Measurements from ENCODE around the gene COQ10B. TPM values are rescaled to one million over a fixed set of nuclear protein-coding genes. Genes with fewer than 3 reads are reported as not detected.

Gene COQ10B
- total RNA-seq, 1 experiment from 2014 or later, result 60.9 TPM

GRCh38 chr2:197499594-197500502, 46.5 kb downstream of the COQ10B start, which contains the start of the genes HSPD1 and HSPE1:
Gene HSPD1 (minus strand): TSS chr2:197499840. CDS start chr2:197498848, 992 bp downstream.
Gene HSPE1 (plus strand): TSS chr2:197500379. CDS start chr2:197500437, 58 bp downstream.
- Histone ChIP-seq H3K9me3 (replicated peaks) (no peaks in the 10 kb centered on the region), H3K4me3 (peak within 1 kb of the TSS; percentile 71), H3K4me1 (replicated peaks) (peaks cover 32% of the 10 kb centered on the region), H3K27me3 (replicated peaks) (no peaks in the 10 kb centered on the region), H3K36me3 (peaks cover 89% of the 10 kb centered on the region), H3K27ac (peak within 1 kb of the TSS; percentile 68)
- peak; percentile 99 to 100 for DNase-seq (ENCODE audit: low read depth in 1 of 2, low spot score in 2 of 2)

GRCh38 chr2:197500503-197501131, 47.3 kb downstream of the COQ10B start:
- Histone ChIP-seq H3K36me3 (peaks cover 87% of the 10 kb centered on the region), H3K4me1 (replicated peaks) (peaks cover 32% of the 10 kb centered on the region), H3K27me3 (replicated peaks) (no peaks in the 10 kb centered on the region), H3K4me3 (peak overlapping the region; percentile 71), H3K9me3 (replicated peaks) (no peaks in the 10 kb centered on the region), H3K27ac (peak overlapping the region; percentile 68)
- DNase-seq (ENCODE audit: low read depth in 1 of 2, low spot score in 2 of 2), result peak in 1 of 2 experiments; percentile 35

- no peak for DNase-seq (ENCODE audit: low read depth in 1 of 2, low spot score in 2 of 2)
- H3K4me3 ChIP-seq, result no peak overlapping the region
- H3K27ac ChIP-seq, result no peak overlapping the region
- no peaks in the 10 kb centered on the region for H3K9me3 ChIP-seq (replicated peaks)
- peaks cover 27% of the 10 kb centered on the region for H3K4me1 ChIP-seq (replicated peaks)
- H3K27me3 ChIP-seq (replicated peaks), result no peaks in the 10 kb centered on the region
- peaks cover 80% of the 10 kb centered on the region for H3K36me3 ChIP-seq
Measured at GRCh38 chr2:197502201-197502600, 48.8 kb downstream of the COQ10B start.

- H3K4me3 ChIP-seq, result no peak overlapping the region
- peaks cover 22% of the 10 kb centered on the region for H3K4me1 ChIP-seq (replicated peaks)
- H3K27ac ChIP-seq, result no peak overlapping the region
- no peaks in the 10 kb centered on the region for H3K27me3 ChIP-seq (replicated peaks)
- no peaks in the 10 kb centered on the region for H3K9me3 ChIP-seq (replicated peaks)
- DNase-seq (ENCODE audit: low read depth in 1 of 2, low spot score in 2 of 2), result no peak
- peaks cover 75% of the 10 kb centered on the region for H3K36me3 ChIP-seq
Measured at GRCh38 chr2:197502685-197503084, 49.3 kb downstream of the COQ10B start.

GRCh38 chr2:197504000-197504399, 50.6 kb downstream of the COQ10B start:
- Histone ChIP-seq H3K27me3 (replicated peaks) (no peaks in the 10 kb centered on the region), H3K4me1 (replicated peaks) (peaks cover 11% of the 10 kb centered on the region), H3K4me3 (no peak overlapping the region), H3K9me3 (replicated peaks) (no peaks in the 10 kb centered on the region), H3K36me3 (peaks cover 66% of the 10 kb centered on the region), H3K27ac (no peak overlapping the region)
- DNase-seq (ENCODE audit: low read depth in 1 of 2, low spot score in 2 of 2), result no peak

GRCh38 chr2:197504512-197504911, 51.2 kb downstream of the COQ10B start:
- Histone ChIP-seq H3K4me3 (no peak overlapping the region), H3K27me3 (replicated peaks) (no peaks in the 10 kb centered on the region), H3K4me1 (replicated peaks) (peaks cover 11% of the 10 kb centered on the region), H3K36me3 (peaks cover 61% of the 10 kb centered on the region), H3K27ac (no peak overlapping the region), H3K9me3 (replicated peaks) (no peaks in the 10 kb centered on the region)
- no peak for DNase-seq (ENCODE audit: low read depth in 1 of 2, low spot score in 2 of 2)

- no peak overlapping the region for H3K4me3 ChIP-seq
- DNase-seq (ENCODE audit: low read depth in 1 of 2, low spot score in 2 of 2), result no peak
- H3K27ac ChIP-seq, result no peak overlapping the region
- no peaks in the 10 kb centered on the region for H3K27me3 ChIP-seq (replicated peaks)
- H3K9me3 ChIP-seq (replicated peaks), result no peaks in the 10 kb centered on the region
- peaks cover 7% of the 10 kb centered on the region for H3K4me1 ChIP-seq (replicated peaks)
- H3K36me3 ChIP-seq, result peaks cover 50% of the 10 kb centered on the region
Measured at GRCh38 chr2:197506658-197507057, 53.3 kb downstream of the COQ10B start.

- Histone ChIP-seq H3K9me3 (replicated peaks) (no peaks in the 10 kb centered on the region), H3K27me3 (replicated peaks) (no peaks in the 10 kb centered on the region), H3K27ac (no peak overlapping the region), H3K36me3 (peaks cover 6% of the 10 kb centered on the region), H3K4me3 (no peak overlapping the region), H3K4me1 (replicated peaks) (peaks cover 10% of the 10 kb centered on the region)
- DNase-seq (ENCODE audit: low read depth in 1 of 2, low spot score in 2 of 2), result no peak
Measured at GRCh38 chr2:197513915-197514314, 60.6 kb downstream of the COQ10B start.

- no peak overlapping the region; the same call in 1 of the 2 replicates for H3K4me3 ChIP-seq
- DNase-seq (ENCODE audit: low read depth in 1 of 2, low spot score in 2 of 2), result no peak
- no peaks in the 10 kb centered on the region for H3K27me3 ChIP-seq (replicated peaks)
- H3K9me3 ChIP-seq (replicated peaks), result no peaks in the 10 kb centered on the region
- peaks cover 10% of the 10 kb centered on the region for H3K4me1 ChIP-seq (replicated peaks)
- peaks cover 6% of the 10 kb centered on the region for H3K36me3 ChIP-seq
- H3K27ac ChIP-seq, result peak overlapping the region; percentile 25; the same call in 1 of the 2 replicates
Measured at GRCh38 chr2:197514754-197515153, 61.4 kb downstream of the COQ10B start.

GRCh38 chr2:197515315-197515738, 62.0 kb downstream of the COQ10B start:
- peaks cover 10% of the 10 kb centered on the region for H3K4me1 ChIP-seq (replicated peaks)
- no peaks in the 10 kb centered on the region for H3K27me3 ChIP-seq (replicated peaks)
- H3K27ac ChIP-seq, result peak overlapping the region; percentile 25
- peaks cover 6% of the 10 kb centered on the region for H3K36me3 ChIP-seq
- H3K4me3 ChIP-seq, result peak overlapping the region; percentile 84
- H3K9me3 ChIP-seq (replicated peaks), result no peaks in the 10 kb centered on the region
- DNase-seq (ENCODE audit: low read depth in 1 of 2, low spot score in 2 of 2), result no peak

GRCh38 chr2:197515739-197516392, 62.5 kb downstream of the COQ10B start, which contains the start of gene MOB4:
Gene MOB4 (plus strand): TSS chr2:197516066. CDS start chr2:197516087, 21 bp downstream.
- peak; percentile 97 to 98 for DNase-seq (ENCODE audit: low read depth in 1 of 2, low spot score in 2 of 2)

GRCh38 chr2:197516393-197516761, 63.0 kb downstream of the COQ10B start:
- peak in 1 of 2 experiments; percentile 44 for DNase-seq (ENCODE audit: low read depth in 1 of 2, low spot score in 2 of 2)

More at GRCh38 chr2:197515739-197516392, 62.5 kb downstream of the COQ10B start, which contains the start of gene MOB4:
- Histone ChIP-seq H3K27ac (peak within 1 kb of the TSS; percentile 53), H3K4me1 (replicated peaks) (peaks cover 10% of the 10 kb centered on the region), H3K36me3 (peaks cover 6% of the 10 kb centered on the region), H3K9me3 (replicated peaks) (no peaks in the 10 kb centered on the region), H3K4me3 (peak within 1 kb of the TSS; percentile 84), H3K27me3 (replicated peaks) (no peaks in the 10 kb centered on the region)

GRCh38 chr2:197517150-197517549, 63.8 kb downstream of the COQ10B start:
- H3K4me1 ChIP-seq (replicated peaks), result peaks cover 10% of the 10 kb centered on the region
- H3K27me3 ChIP-seq (replicated peaks), result no peaks in the 10 kb centered on the region
- no peaks in the 10 kb centered on the region for H3K9me3 ChIP-seq (replicated peaks)
- peak overlapping the region; percentile 84 for H3K4me3 ChIP-seq
- H3K36me3 ChIP-seq, result peaks cover 6% of the 10 kb centered on the region
- H3K27ac ChIP-seq, result no peak overlapping the region
- DNase-seq (ENCODE audit: low read depth in 1 of 2, low spot score in 2 of 2), result no peak

More at GRCh38 chr2:197516393-197516761, 63.0 kb downstream of the COQ10B start:
- Histone ChIP-seq H3K4me3 (peak overlapping the region; percentile 84), H3K27me3 (replicated peaks) (no peaks in the 10 kb centered on the region), H3K4me1 (replicated peaks) (peaks cover 10% of the 10 kb centered on the region), H3K36me3 (peaks cover 6% of the 10 kb centered on the region), H3K9me3 (replicated peaks) (no peaks in the 10 kb centered on the region), H3K27ac (peak overlapping the region; percentile 53)

Data from SJSA1 (cell line).